Endothelial cell of umbilical vein (primary cell): ENCODE measurements around the gene TXNIP. TPM values are rescaled to one million over a fixed set of nuclear protein-coding genes. Genes with fewer than 3 reads are reported as not detected.
A peak's percentile ranks its signal among the peaks of the same experiment; 100 is the strongest.

ENCODE experiments used
- BruUV-seq: library from RNA; stranded (reverse); fragments of 400-500 nt; replicated peaks from 2 replicates; lab custom pipeline; 2021; lab: Mats Ljungman, UMichigan
- CTCF ChIA-PET: fragments of 300-600, 350-600 bp; sonication (Branson Sonifier 250); formaldehyde crosslinking; loops from one replicate; lab custom pipeline; 2021; ENCODE audit warnings: antibody characterized with exemption, inconsistent platforms; lab: Charles Lee
- POLR2A ChIA-PET: fragments of 300-600, 350-600 bp; sonication (Branson Sonifier 250); formaldehyde crosslinking; loops from one replicate; lab custom pipeline; 2021; ENCODE audit warnings: antibody characterized with exemption, inconsistent platforms; lab: Charles Lee
- DNase-seq: peaks from one replicate; pipeline ENCODE4 v3.0.0-alpha.2; 2011; ENCODE audit warnings: low read depth, low spot score
- FAIRE-seq: peaks from 2 replicates; lab custom pipeline; 2011; peaks lifted over from hg19 to GRCh38; lab: Jason Lieb, UNC
- H2AFZ ChIP-seq: 2 replicates; pipeline ENCODE4 v1.6.0; 2012; ENCODE audit warnings: low read depth, low read length, control low read depth, inconsistent platforms
- H3K27ac ChIP-seq: 2 replicates; pipeline ENCODE4 v1.5.1; 2011; ENCODE audit warnings: low read depth, mild to moderate bottlenecking, control low read depth, low read length, moderate library complexity; ENCODE audit not compliant: insufficient read depth
- H3K27me3 ChIP-seq, 2 experiments: 2 replicates each; pipeline versions ENCODE4 v1.6.0 to v1.6.1; 2011; ENCODE audit warnings: low read length in 2 of 2, mixed read lengths in 1 of 2; ENCODE audit not compliant: control insufficient read depth in 2 of 2, insufficient read depth in 2 of 2
- H3K36me3 ChIP-seq, 2 experiments: 2 replicates in 1 of 2; 3 replicates in 1 of 2; pipeline ENCODE4 v1.5.1; 2011; ENCODE audit warnings: low read length in 2 of 2, mild to moderate bottlenecking in 1 of 2, moderate library complexity in 1 of 2; ENCODE audit not compliant: control insufficient read depth in 2 of 2, insufficient read depth in 2 of 2; ENCODE audit errors: extremely low read depth in 1 of 2
- H3K4me1 ChIP-seq: 3 replicates; pipeline ENCODE4 v1.5.1; 2011; ENCODE audit warnings: mild to moderate bottlenecking, low read length; ENCODE audit not compliant: control insufficient read depth, insufficient read depth; ENCODE audit errors: extremely low read depth
- H3K4me2 ChIP-seq: 2 replicates; pipeline ENCODE4 v1.6.1; 2011; ENCODE audit warnings: low read length, control low read depth, mixed read lengths; ENCODE audit not compliant: insufficient read depth
- H3K4me3 ChIP-seq, 3 experiments: fragments of 200-600 bp in 1 of 3; sonication (generic), shearing (Covaris generic) in 1 of 3; replicated peaks in 1 of 3; 2 replicates each; pipeline ENCODE4 v1.5.1; 2011 to 2016; ENCODE audit warnings: control low read depth in 3 of 3, low read length in 3 of 3, mild to moderate bottlenecking in 2 of 3, inconsistent platforms in 1 of 3, low read depth in 1 of 3, moderate library complexity in 1 of 3; ENCODE audit not compliant: insufficient read depth in 1 of 3
- H3K79me2 ChIP-seq: 2 replicates; pipeline ENCODE4 v1.6.0; 2012; ENCODE audit warnings: low read length, inconsistent platforms; ENCODE audit not compliant: control insufficient read depth, insufficient read depth
- H3K9ac ChIP-seq: replicated peaks from 2 replicates; pipeline ENCODE3; 2011; ENCODE audit warnings: low read length, control low read depth; ENCODE audit not compliant: insufficient read depth; ENCODE audit errors: extremely low read depth
- H3K9me1 ChIP-seq: replicated peaks from 3 replicates; pipeline ENCODE4 v1.6.0; 2011; ENCODE audit warnings: mild to moderate bottlenecking, low read length; ENCODE audit not compliant: control insufficient read depth, insufficient read depth; ENCODE audit errors: extremely low read depth
- H3K9me3 ChIP-seq: replicated peaks from 2 replicates; pipeline ENCODE4 v1.5.1; 2012; ENCODE audit warnings: low read length, inconsistent platforms; ENCODE audit not compliant: control insufficient read depth, insufficient read depth
- H4K20me1 ChIP-seq: replicated peaks from 2 replicates; pipeline ENCODE3; 2011; ENCODE audit warnings: mild to moderate bottlenecking, low read length; ENCODE audit not compliant: control insufficient read depth, insufficient read depth; ENCODE audit errors: extremely low read depth
- CTCF ChIP-seq, 2 donors: IDR thresholded peaks; 1 replicate in 1 of 2; 2 replicates in 1 of 2; pipeline ENCODE4 v1.5.1; 2011; ENCODE audit warnings: low read length in 2 of 2, mild to moderate bottlenecking in 2 of 2, moderate library complexity in 2 of 2, control low read depth in 1 of 2, inconsistent platforms in 1 of 2, low read depth in 1 of 2; ENCODE audit not compliant: insufficient read depth in 1 of 2; ENCODE audit errors: extremely low read depth in 1 of 2
- EZH2 ChIP-seq: IDR thresholded peaks from 2 replicates; pipeline ENCODE4 v1.6.1; 2012; ENCODE audit warnings: borderline replicate concordance, low read depth, mild to moderate bottlenecking, moderate library complexity, low read length, inconsistent platforms; ENCODE audit not compliant: severe bottlenecking
- FOS ChIP-seq: IDR thresholded peaks from 2 replicates; pipeline ENCODE4 v1.6.1; 2011; ENCODE audit warnings: mild to moderate bottlenecking, low read length, moderate library complexity, borderline replicate concordance; ENCODE audit not compliant: insufficient read depth
- GATA2 ChIP-seq: IDR thresholded peaks from 2 replicates; pipeline ENCODE4 v1.7.0; 2011; ENCODE audit warnings: low read depth, mild to moderate bottlenecking, moderate library complexity, mixed read lengths, low read length; ENCODE audit not compliant: insufficient read length, insufficient read depth
- JUN ChIP-seq: IDR thresholded peaks from 2 replicates; pipeline ENCODE4 v1.6.1; 2011; ENCODE audit warnings: borderline replicate concordance, low read depth; ENCODE audit not compliant: insufficient read length, insufficient read depth
- MAX ChIP-seq: IDR thresholded peaks from 2 replicates; pipeline ENCODE4 v1.6.1; 2011; ENCODE audit not compliant: insufficient read depth, insufficient read length
- MYC ChIP-seq: IDR thresholded peaks from one replicate; pipeline ENCODE4 v1.6.1; 2011; ENCODE audit warnings: mild to moderate bottlenecking, low read depth, low read length
- POLR2A ChIP-seq: IDR thresholded peaks from 2 replicates; pipeline ENCODE4 v1.6.1; 2012; ENCODE audit warnings: low read depth, mild to moderate bottlenecking, control low read depth, low read length
- POLR2AphosphoS5 ChIP-seq: IDR thresholded peaks from 2 replicates; pipeline ENCODE4 v1.6.1; 2012; ENCODE audit warnings: low read depth, mild to moderate bottlenecking, control low read depth, low read length, moderate library complexity; ENCODE audit not compliant: insufficient read depth
- dilution Hi-C: fragments of 300-500 bp; cut with MboI; formaldehyde crosslinking; loops from one replicate; pipeline ENCODE4 v1.15.0; 2019; ENCODE audit warnings: low sequenced_read_pairs; ENCODE audit not compliant: extremely low pct_ligation_motif_present
- intact Hi-C: fragments of 100-400 bp; cut with micrococcal nuclease; formaldehyde crosslinking; loops from one replicate; pipeline ENCODE4 v1.10.0; 2022
- polyA plus RNA-seq, 4 experiments: library from polyadenylated mRNA; depleted of rRNA in 3 of 4; stranded (reverse) in 3 of 4; unstranded in 1 of 4; fragments of >200 nt; gene quantifications; 2 replicates each; pipeline versions ENCODE4 v1.2.1 to v1.2.3, GENCODE V29; 2011 to 2012; ENCODE audit warnings: missing spikeins in 1 of 4
- total RNA-seq: library from RNA; stranded (reverse); gene quantifications from 2 replicates; pipeline ENCODE4 v1.2.3, GENCODE V29; 2021

TXNIP gene
- total and polyA plus RNA-seq, 2 donors (not counting 3 experiments of a cell fraction or from before 2014, with no cell fraction given): 9.1 to 21.8 TPM

DNA sequence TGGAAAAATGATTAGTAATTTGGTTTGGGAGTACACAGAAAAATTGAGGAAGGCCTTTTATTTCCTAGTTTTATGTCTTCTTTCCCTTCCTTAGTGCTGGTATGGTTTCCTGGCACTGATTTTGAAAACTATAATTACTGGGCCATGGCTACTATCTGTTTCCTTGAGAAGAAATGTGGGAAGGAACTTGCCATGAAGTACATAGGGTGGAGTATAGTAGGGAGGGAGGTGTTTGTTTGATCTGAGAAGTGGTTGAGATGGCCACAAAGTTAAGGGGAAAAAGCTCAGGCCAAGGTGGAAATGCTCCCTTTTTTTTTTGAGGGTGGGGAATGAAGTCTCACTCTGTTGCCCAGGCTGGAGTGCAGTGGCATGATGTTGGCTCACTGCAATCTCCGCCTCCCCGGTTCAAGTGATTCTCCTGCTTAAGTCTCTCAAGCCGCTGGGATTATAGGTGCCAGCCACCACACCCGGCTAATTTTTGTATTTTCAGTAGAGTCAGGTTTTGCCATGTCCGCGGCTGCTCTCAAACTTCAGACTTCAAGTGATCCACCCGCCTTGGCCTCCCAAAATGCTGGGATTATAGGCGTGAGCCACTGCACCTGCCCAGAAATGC, 13.9 kb upstream of the TXNIP start:
- H3K36me3 ChIP-seq: no peaks in the 10 kb centered on the region
- H3K27ac ChIP-seq: no peak overlapping the region
- CTCF ChIA-PET: interaction anchor here (1.1 to 12.6 kb wide), 5 partner anchors 11 to 165 kb away, joined by 3 to 496 read pairs (median 23); partner anchors contain the start of genes ANKRD34A, HJV, NUDT17 and POLR3GL
- no peak for TF ChIP-seq MAX
- no peak for TF ChIP-seq MYC
- TF ChIP-seq POLR2A: no peak
- TF ChIP-seq FOS: no peak
- no peak for TF ChIP-seq JUN
- no peak for TF ChIP-seq GATA2
- TF ChIP-seq CTCF (IDR thresholded peaks at IDR 0.05; ENCODE audit: extremely low read depth in 1 of 2, insufficient read depth in 1 of 2, low read depth in 1 of 2, low read length in 2 of 2): no peak
- no peak for TF ChIP-seq EZH2
- TF ChIP-seq POLR2AphosphoS5: no peak
- intact Hi-C loops (no loop called here), dilution Hi-C loops (no loop called here)
- H3K9ac ChIP-seq: no peak overlapping the region
- no peaks in the 10 kb centered on the region for H3K9me3 ChIP-seq
- H3K79me2 ChIP-seq: no peaks in the 10 kb centered on the region
- FAIRE-seq: no peak
- no peaks in the 10 kb centered on the region for H4K20me1 ChIP-seq
- DNase-seq: peak; percentile 29
- peak overlapping the region; percentile 34 for H2AFZ ChIP-seq
- no peak overlapping the region for H3K4me3 ChIP-seq
- POLR2A ChIA-PET: no interaction called here
- peaks cover 8% of the 10 kb centered on the region for H3K4me1 ChIP-seq
- no peak overlapping the region for H3K4me2 ChIP-seq
- no TSS peak for BruUV-seq
- no peaks in the 10 kb centered on the region for H3K27me3 ChIP-seq
- no peaks in the 10 kb centered on the region for H3K9me1 ChIP-seq
